ENCODE results near the gene AADACL4. TPM values are rescaled to one million over a fixed set of nuclear protein-coding genes. Genes with fewer than 3 reads are reported as not detected.

AADACL4 gene
- total and polyA plus RNA-seq, 2 of the 8 experiments (the other 6 are each of a cell fraction or from before 2014, with no cell fraction given): 0.08 TPM; not detected in 1

GRCh38 chr1:12597792-12598191 is 46.1 kb upstream of the AADACL4 start:
- H3K4me3 ChIP-seq (ENCODE audit: extremely low read depth in 1 of 4, insufficient read depth in 2 of 4, low read depth in 3 of 4, low read length in 4 of 4): no peak overlapping the region
- peak overlapping the region; percentile 39; the same call in 1 of the 2 replicates for H4K8ac ChIP-seq (ENCODE audit: extremely low read depth, insufficient read depth, low read length)
- no peak for DNase-seq (ENCODE audit: low read depth in 1 of 2, low spot score in 2 of 2)
- H2BK20ac ChIP-seq (ENCODE audit: low read length): no peak overlapping the region
- H3K4me2 ChIP-seq (ENCODE audit: insufficient read depth in 1 of 2, low read depth in 2 of 2, low read length in 2 of 2): no peak overlapping the region
- no peaks in the 10 kb centered on the region for H3K36me3 ChIP-seq (ENCODE audit: control insufficient read depth in 2 of 4, insufficient read depth in 4 of 4, low read length in 3 of 4)
- no peak overlapping the region for H3K14ac ChIP-seq (ENCODE audit: insufficient read length)
- H3K9ac ChIP-seq (replicated peaks in 1 of 4; ENCODE audit: extremely low read depth in 1 of 4, low read depth in 3 of 4, low read length in 3 of 4): no peak overlapping the region
- H2BK12ac ChIP-seq (ENCODE audit: low read depth, low read length): no peak overlapping the region
- H2AK5ac ChIP-seq (ENCODE audit: low read depth, low read length): no peak overlapping the region
- no peak overlapping the region for H2BK5ac ChIP-seq (ENCODE audit: low read depth, low read length)
- H3K23ac ChIP-seq (ENCODE audit: insufficient read length): no peak overlapping the region
- H3K79me1 ChIP-seq (ENCODE audit: low read depth, low read length): peaks cover 6% of the 10 kb centered on the region
- no peak overlapping the region for H2BK120ac ChIP-seq (replicated peaks; ENCODE audit: low read depth, low read length)
- H4K91ac ChIP-seq (replicated peaks; ENCODE audit: insufficient read length, low read length): no peak overlapping the region
- no peak overlapping the region for H3K18ac ChIP-seq (ENCODE audit: extremely low read depth, low read length)
- FAIRE-seq: no peak
- no peak overlapping the region for H3K56ac ChIP-seq (replicated peaks; ENCODE audit: insufficient read length, low read depth, low read length)
- H4K5ac ChIP-seq (ENCODE audit: insufficient read length, low read depth, low read length): no peak overlapping the region
- peaks cover 9% of the 10 kb centered on the region; the same call in 1 of the 2 replicates for H3K23me2 ChIP-seq (ENCODE audit: low read depth, low read length)
- H3K79me2 ChIP-seq (ENCODE audit: control insufficient read depth in 1 of 2, insufficient read depth in 2 of 2, low read length in 2 of 2): peaks cover 0 to 54% of the 10 kb centered on the region in 2 experiments; a peak in 2 of 4 replicates
- peaks cover 0 to 2% (median 0%) of the 10 kb centered on the region in 4 experiments; a peak in 1 of 7 replicates for H3K27me3 ChIP-seq (replicated peaks in 1 of 4; ENCODE audit: control insufficient read depth in 3 of 4, extremely low read depth in 1 of 4, insufficient read depth in 3 of 4, low read length in 3 of 4)
- peaks cover 18 to 42% (median 26%) of the 10 kb centered on the region in 4 experiments for H3K4me1 ChIP-seq (replicated peaks in 1 of 4; ENCODE audit: control insufficient read depth in 3 of 4, insufficient read depth in 4 of 4, low read length in 3 of 4)
- H2BK15ac ChIP-seq (ENCODE audit: low read length): no peak overlapping the region
- CTCF ChIA-PET (ENCODE audit: partially characterized antibody): interaction anchor here (0.7 to 9.4 kb wide), 5 partner anchors 10 to 166 kb away, joined by 3 to 130 read pairs (median 4); partner anchors contain the start of gene DHRS3
- no peak overlapping the region for H2AFZ ChIP-seq (ENCODE audit: low read length)
- H4K20me1 ChIP-seq (replicated peaks in 1 of 2; ENCODE audit: control insufficient read depth in 1 of 2, insufficient read depth in 2 of 2, low read length in 2 of 2): peaks cover 27% of the 10 kb centered on the region in 2 experiments
- no peaks in the 10 kb centered on the region for H3K9me3 ChIP-seq (ENCODE audit: insufficient read depth in 2 of 2, low read depth in 1 of 2, low read length in 1 of 2)
- H3K4ac ChIP-seq (replicated peaks; ENCODE audit: insufficient read length, low read depth, low read length): no peak overlapping the region
- 86% methylated on average over 10 of the region's 10 CpGs; no CpG with 5 or more reads in 1 of the 2 experiments for WGBS, 2 experiments (ENCODE audit: extremely low coverage in 1 of 2, insufficient coverage in 1 of 2, insufficient read length in 1 of 2, insufficient replicate concordance in 2 of 2, low coverage in 1 of 2, low lambda C conversion rate in 2 of 2, missing lambda C conversion rate in 1 of 2)
- POLR2A ChIA-PET (ENCODE audit: partially characterized antibody): interaction anchor here (7.3 kb wide), 1 partner anchor 19 kb away, joined by 107 read pairs; the partner anchor contains the start of gene DHRS3
- no peak overlapping the region for H3K27ac ChIP-seq (ENCODE audit: low read depth, low read length)
- TF ChIP-seq SP1 (IDR thresholded peaks at IDR 0.05; ENCODE audit: low read depth, low read length): no peak
- no peak for TF ChIP-seq NRF1 (IDR thresholded peaks at IDR 0.05; ENCODE audit: low read depth, low read length)
- no peak for TF ChIP-seq MAX (IDR thresholded peaks at IDR 0.05)
- no peak for TF ChIP-seq NANOG (IDR thresholded peaks at IDR 0.05; ENCODE audit: insufficient read depth, low read depth, low read length, poor library complexity, severe bottlenecking)
- no peak for TF ChIP-seq RNF2 (IDR thresholded peaks at IDR 0.05; ENCODE audit: borderline replicate concordance, low read depth, low read length, missing control alignments, poor library complexity, severe bottlenecking)
- no peak for TF ChIP-seq CBX8 (IDR thresholded peaks at IDR 0.05; ENCODE audit: borderline replicate concordance, low read depth, low read length)
- no peak for TF ChIP-seq CEBPB (IDR thresholded peaks at IDR 0.05; ENCODE audit: low read depth, low read length)
- TF ChIP-seq RBBP5 (IDR thresholded peaks at IDR 0.05; ENCODE audit: borderline replicate concordance, low read depth, low read length): no peak
- TF ChIP-seq JUND (IDR thresholded peaks at IDR 0.05; ENCODE audit: low read length): no peak
- no peak for TF ChIP-seq SUZ12 (IDR thresholded peaks at IDR 0.05; ENCODE audit: low read length)
- TF ChIP-seq POLR2A (IDR thresholded peaks at IDR 0.05; ENCODE audit: control extremely low read depth in 1 of 2, low read depth in 2 of 2, low read length in 2 of 2): no peak
- no peak for TF ChIP-seq TAF1 (IDR thresholded peaks at IDR 0.05; ENCODE audit: low read depth, low read length)
- TF ChIP-seq POU5F1 (IDR thresholded peaks at IDR 0.05; ENCODE audit: low read depth, low read length): no peak
- TF ChIP-seq KDM4A (IDR thresholded peaks at IDR 0.05; ENCODE audit: low read depth, low read length, severe bottlenecking): no peak

All from H1 (cell line).